Activated CD4-positive, alpha-beta T cell treated with anti-CD3 and anti-CD28 coated beads, Interleukin-2, Interleukin-4, amounts not matched to agents 100 ng/mL and 50 ng/mL, durations not matched to agents 16 hours and 8 hours (primary cell): ENCODE data around the gene KRTAP5-1.
"Not testable (repeated sequence)": the region's sequence is repeated elsewhere in the genome, so short reads cannot be mapped to it uniquely, and the experiment has no call there.

Experiments
- DNase-seq: peaks from one replicate; pipeline ENCODE4 v3.0.0-alpha.2; 2020; ENCODE audit warnings: low spot score

KRTAP5-1 gene

GRCh38 chr11:1601663-1602062 is 16.6 kb upstream of the KRTAP5-1 start:
- not testable (repeated sequence) for DNase-seq

- no peak for DNase-seq
Measured at GRCh38 chr11:1600626-1601025, 15.5 kb upstream of the KRTAP5-1 start.

- no peak for DNase-seq
Measured at GRCh38 chr11:1598816-1599215, 13.7 kb upstream of the KRTAP5-1 start.

GRCh38 chr11:1598406-1598805 is 13.3 kb upstream of the KRTAP5-1 start:
- not testable (repeated sequence) for DNase-seq

GRCh38 chr11:1597994-1598380 is 12.9 kb upstream of the KRTAP5-1 start, which contains the start of gene KRTAP5-2:
Gene KRTAP5-2, minus strand, starts transcription at chr11:1598294. Its CDS starts 44 bp downstream, at chr11:1598250.
- no peak for DNase-seq

GRCh38 chr11:1597331-1597993 is 12.4 kb upstream of the KRTAP5-1 start:
- DNase-seq, result no peak

GRCh38 chr11:1596576-1597121 is 11.6 kb upstream of the KRTAP5-1 start:
- not testable (repeated sequence) for DNase-seq

GRCh38 chr11:1595994-1596575 is 11.0 kb upstream of the KRTAP5-1 start:
- DNase-seq, result not testable (repeated sequence)

GRCh38 chr11:1592628-1593027 is 7.5 kb upstream of the KRTAP5-1 start:
- no peak for DNase-seq

GRCh38 chr11:1589996-1590395 is 4.9 kb upstream of the KRTAP5-1 start:
- no peak for DNase-seq

GRCh38 chr11:1589191-1589963 is 4.3 kb upstream of the KRTAP5-1 start:
- DNase-seq, result peak; percentile 19

GRCh38 chr11:1586699-1587098 is 1.6 kb upstream of the KRTAP5-1 start:
- DNase-seq, result no peak

- DNase-seq, result not testable (repeated sequence)
Measured at GRCh38 chr11:1582909-1583308, 2.2 kb downstream of the KRTAP5-1 start.

- DNase-seq, result no peak
Measured at GRCh38 chr11:1581976-1582375, 3.1 kb downstream of the KRTAP5-1 start.

GRCh38 chr11:1576825-1577224 is 8.3 kb downstream of the KRTAP5-1 start:
- no peak for DNase-seq

GRCh38 chr11:1575756-1576155 is 9.3 kb downstream of the KRTAP5-1 start:
- DNase-seq, result not testable (repeated sequence)

GRCh38 chr11:1574933-1575242 is 10.2 kb downstream of the KRTAP5-1 start:
- no peak for DNase-seq

- peak; percentile 37 for DNase-seq
Measured at GRCh38 chr11:1574238-1574932, 10.7 kb downstream of the KRTAP5-1 start.

- DNase-seq, result no peak
Measured at GRCh38 chr11:1573903-1574237, 11.2 kb downstream of the KRTAP5-1 start.

- DNase-seq, result no peak
Measured at GRCh38 chr11:1573077-1573902, 11.8 kb downstream of the KRTAP5-1 start.
